ENCODE data around the gene KHDRBS1.

- TF ChIP-seq, protein P1, sequence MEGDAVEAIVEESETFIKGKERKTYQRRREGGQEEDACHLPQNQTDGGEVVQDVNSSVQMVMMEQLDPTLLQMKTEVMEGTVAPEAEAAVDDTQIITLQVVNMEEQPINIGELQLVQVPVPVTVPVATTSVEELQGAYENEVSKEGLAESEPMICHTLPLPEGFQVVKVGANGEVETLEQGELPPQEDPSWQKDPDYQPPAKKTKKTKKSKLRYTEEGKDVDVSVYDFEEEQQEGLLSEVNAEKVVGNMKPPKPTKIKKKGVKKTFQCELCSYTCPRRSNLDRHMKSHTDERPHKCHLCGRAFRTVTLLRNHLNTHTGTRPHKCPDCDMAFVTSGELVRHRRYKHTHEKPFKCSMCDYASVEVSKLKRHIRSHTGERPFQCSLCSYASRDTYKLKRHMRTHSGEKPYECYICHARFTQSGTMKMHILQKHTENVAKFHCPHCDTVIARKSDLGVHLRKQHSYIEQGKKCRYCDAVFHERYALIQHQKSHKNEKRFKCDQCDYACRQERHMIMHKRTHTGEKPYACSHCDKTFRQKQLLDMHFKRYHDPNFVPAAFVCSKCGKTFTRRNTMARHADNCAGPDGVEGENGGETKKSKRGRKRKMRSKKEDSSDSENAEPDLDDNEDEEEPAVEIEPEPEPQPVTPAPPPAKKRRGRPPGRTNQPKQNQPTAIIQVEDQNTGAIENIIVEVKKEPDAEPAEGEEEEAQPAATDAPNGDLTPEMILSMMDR (conservative IDR thresholded peaks at IDR 0.05 in 1 of 2, IDR thresholded peaks at IDR 0.05 in 1 of 2; ENCODE audit: extremely low read depth in 1 of 2, insufficient read depth in 1 of 2, low read depth in 1 of 2, low read length in 2 of 2), result no peak
- no peak for TF ChIP-seq EZH2 (IDR thresholded peaks at IDR 0.05; ENCODE audit: borderline replicate concordance, low read length)
Measured at GRCh38 chr1:32052887-32053286, 39.2 kb downstream of the KHDRBS1 start.
